ENCODE results near the gene PITPNC1.
"Not testable (repeated sequence)": the region's sequence is repeated elsewhere in the genome, so short reads cannot be mapped to it uniquely, and the experiment has no call there.

The PITPNC1 gene

DNA sequence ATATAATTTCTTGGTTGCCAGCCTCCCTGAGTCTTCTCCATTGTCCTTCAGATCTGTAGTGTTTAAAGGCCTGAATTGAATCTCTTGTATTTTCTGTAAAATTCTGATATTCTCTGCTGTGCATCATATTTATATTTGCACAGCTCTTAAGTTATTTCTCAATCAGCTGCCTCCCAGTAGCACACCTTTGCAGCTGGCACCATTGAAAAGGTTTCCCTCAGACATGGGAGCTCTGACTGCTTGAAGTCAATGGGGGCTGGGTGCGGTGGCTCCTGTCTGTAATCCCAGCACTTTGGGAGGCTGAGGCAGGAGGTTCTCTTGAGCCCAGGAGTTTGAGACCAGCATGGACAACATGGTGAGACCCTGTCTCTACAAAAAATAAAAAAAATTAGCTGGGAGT, 40.4 kb downstream of the PITPNC1 start:
- TF ChIP-seq CTCF (IDR thresholded peaks at IDR 0.05; ENCODE audit: insufficient read depth, low read length, poor library complexity, severe bottlenecking): no peak
- no peak for DNase-seq (ENCODE audit: extremely low read depth, insufficient read length)
- H3K27me3 ChIP-seq (replicated peaks; ENCODE audit: control insufficient read depth, insufficient read depth, low read length): no peaks in the 10 kb centered on the region

GRCh38 chr17:67420994-67421393, 43.9 kb downstream of the PITPNC1 start:
- H3K27me3 ChIP-seq (replicated peaks; ENCODE audit: control insufficient read depth, insufficient read depth, low read length): no peaks in the 10 kb centered on the region
- no peak overlapping the region for H3K4me3 ChIP-seq (replicated peaks; ENCODE audit: low read depth, low read length)
- no peaks in the 10 kb centered on the region for H3K36me3 ChIP-seq (ENCODE audit: control insufficient read depth, insufficient read depth, low read length)
- no peak for DNase-seq (ENCODE audit: extremely low read depth, insufficient read length)
- TF ChIP-seq CTCF (IDR thresholded peaks at IDR 0.05; ENCODE audit: insufficient read depth, low read length, poor library complexity, severe bottlenecking): no peak

More for the DNA sequence above, 40.4 kb downstream of the PITPNC1 start:
- Histone ChIP-seq H3K36me3 (ENCODE audit: control insufficient read depth, insufficient read depth, low read length) (no peaks in the 10 kb centered on the region), H3K4me3 (replicated peaks; ENCODE audit: low read depth, low read length) (no peak overlapping the region)

DNA sequence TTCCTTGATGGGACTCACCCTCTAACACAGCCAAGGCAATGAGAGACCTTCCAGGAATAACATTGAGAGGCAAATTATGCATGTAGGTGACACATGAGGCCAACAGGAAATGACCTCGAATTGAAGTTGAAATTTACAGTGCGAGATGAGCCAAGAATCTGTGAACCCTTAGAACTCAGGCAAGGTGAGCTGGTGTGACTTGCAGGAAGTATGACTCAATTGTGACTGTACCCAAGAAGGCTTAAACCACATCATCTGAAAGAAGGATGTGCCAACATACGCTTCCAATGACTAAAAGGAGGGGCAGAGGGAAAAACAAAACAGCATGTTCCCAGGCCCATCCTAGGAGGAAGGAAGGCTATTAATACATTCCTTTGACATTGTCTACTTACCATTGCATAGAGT, 44.8 kb downstream of the PITPNC1 start:
- DNase-seq (ENCODE audit: extremely low read depth, insufficient read length): no peak
- Histone ChIP-seq H3K36me3 (ENCODE audit: control insufficient read depth, insufficient read depth, low read length) (no peaks in the 10 kb centered on the region), H3K4me3 (replicated peaks; ENCODE audit: low read depth, low read length) (no peak overlapping the region), H3K27me3 (replicated peaks; ENCODE audit: control insufficient read depth, insufficient read depth, low read length) (no peaks in the 10 kb centered on the region)
- TF ChIP-seq CTCF (IDR thresholded peaks at IDR 0.05; ENCODE audit: insufficient read depth, low read length, poor library complexity, severe bottlenecking): no peak

- H3K4me3 ChIP-seq (replicated peaks; ENCODE audit: low read depth, low read length); H3K36me3 ChIP-seq (ENCODE audit: control insufficient read depth, insufficient read depth, low read length): not testable (repeated sequence)
Observed at GRCh38 chr17:67422296-67422695, 45.2 kb downstream of the PITPNC1 start.

DNA sequence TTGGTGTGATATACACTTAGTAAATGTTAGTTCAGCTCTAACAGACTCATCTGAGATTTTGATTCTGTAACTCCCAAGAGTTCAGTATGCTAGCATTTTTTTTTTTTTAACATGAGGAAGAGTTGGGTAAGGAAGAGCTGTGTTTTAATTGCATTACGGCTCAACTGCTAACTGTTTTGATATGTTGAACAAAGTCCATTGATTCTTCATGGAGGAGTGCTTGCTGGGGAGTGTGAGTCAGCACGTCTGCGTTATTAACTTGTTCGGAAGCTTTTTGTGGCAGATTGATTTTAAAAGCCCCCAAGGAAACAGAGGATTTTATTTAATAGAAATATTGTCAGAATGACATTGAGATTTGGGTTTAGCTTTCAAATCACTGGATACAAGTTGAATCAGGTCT, 45.8 kb downstream of the PITPNC1 start:
- DNase-seq (ENCODE audit: extremely low read depth, insufficient read length): no peak
- H3K27me3 ChIP-seq (replicated peaks; ENCODE audit: control insufficient read depth, insufficient read depth, low read length): no peaks in the 10 kb centered on the region
- no peaks in the 10 kb centered on the region for H3K36me3 ChIP-seq (ENCODE audit: control insufficient read depth, insufficient read depth, low read length)
- no peak for TF ChIP-seq CTCF (IDR thresholded peaks at IDR 0.05; ENCODE audit: insufficient read depth, low read length, poor library complexity, severe bottlenecking)
- H3K4me3 ChIP-seq (replicated peaks; ENCODE audit: low read depth, low read length): no peak overlapping the region

More at GRCh38 chr17:67422296-67422695, 45.2 kb downstream of the PITPNC1 start:
- not testable (repeated sequence) for DNase-seq (ENCODE audit: extremely low read depth, insufficient read length); H3K27me3 ChIP-seq (replicated peaks; ENCODE audit: control insufficient read depth, insufficient read depth, low read length)

GRCh38 chr17:67425571-67426160, 48.6 kb downstream of the PITPNC1 start:
- no peak for TF ChIP-seq CTCF (IDR thresholded peaks at IDR 0.05; ENCODE audit: insufficient read depth, low read length, poor library complexity, severe bottlenecking)
- no peaks in the 10 kb centered on the region for H3K36me3 ChIP-seq (ENCODE audit: control insufficient read depth, insufficient read depth, low read length)
- no peaks in the 10 kb centered on the region for H3K27me3 ChIP-seq (replicated peaks; ENCODE audit: control insufficient read depth, insufficient read depth, low read length)
- DNase-seq (ENCODE audit: extremely low read depth, insufficient read length): no peak
- no peak overlapping the region for H3K4me3 ChIP-seq (replicated peaks; ENCODE audit: low read depth, low read length)
